Measurements from ENCODE around the gene HAND1.

The HAND1 gene

GRCh38 chr5:154505567-154505966, 27.5 kb upstream of the HAND1 start:
- DNase-seq = no peak

GRCh38 chr5:154503698-154504039, 25.6 kb upstream of the HAND1 start:
- DNase-seq = no peak

DNA sequence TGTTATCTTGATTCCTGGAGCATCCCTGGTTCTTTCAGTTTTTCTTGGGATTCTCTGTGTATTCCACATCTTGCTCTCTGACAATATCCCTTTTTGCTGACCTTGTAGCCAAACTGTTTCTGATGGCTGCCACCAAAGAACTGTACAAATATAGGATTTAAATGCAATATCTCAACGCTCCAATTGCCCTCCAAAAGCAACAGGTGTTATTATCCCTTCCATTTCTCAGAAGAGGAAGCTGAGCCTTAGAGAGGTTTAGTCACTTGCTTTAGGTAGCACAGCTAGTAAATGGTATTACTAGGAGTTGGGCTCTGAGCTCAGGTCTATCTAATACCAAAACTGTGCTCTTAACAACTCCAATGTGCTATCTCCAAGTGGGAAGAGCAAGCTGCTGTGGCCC, 24.2 kb upstream of the HAND1 start:
- no peak for DNase-seq

DNA sequence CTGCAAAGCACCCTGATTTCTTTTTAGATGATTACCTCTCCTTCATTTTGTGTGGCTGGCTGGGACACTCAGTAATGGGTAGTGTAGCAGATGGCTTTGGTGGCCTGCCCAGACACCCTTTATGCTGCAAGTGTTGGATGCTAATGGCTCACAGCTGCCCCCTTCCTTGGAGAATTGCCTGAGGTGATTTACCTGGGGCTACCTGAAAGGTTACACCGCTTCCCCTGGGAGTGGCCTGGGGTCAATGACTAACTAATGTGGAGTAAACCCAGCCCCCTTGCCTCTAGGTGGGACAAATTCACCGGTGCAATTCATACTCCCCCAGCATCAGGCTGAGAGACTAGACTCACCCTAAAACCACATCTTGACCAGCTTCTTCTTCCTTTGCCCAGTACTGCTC, 23.5 kb upstream of the HAND1 start:
- no peak for DNase-seq

- no peak for DNase-seq
These were observed 21.0 kb upstream of the HAND1 start for GRCh38 chr5:154498994-154499393.

DNA sequence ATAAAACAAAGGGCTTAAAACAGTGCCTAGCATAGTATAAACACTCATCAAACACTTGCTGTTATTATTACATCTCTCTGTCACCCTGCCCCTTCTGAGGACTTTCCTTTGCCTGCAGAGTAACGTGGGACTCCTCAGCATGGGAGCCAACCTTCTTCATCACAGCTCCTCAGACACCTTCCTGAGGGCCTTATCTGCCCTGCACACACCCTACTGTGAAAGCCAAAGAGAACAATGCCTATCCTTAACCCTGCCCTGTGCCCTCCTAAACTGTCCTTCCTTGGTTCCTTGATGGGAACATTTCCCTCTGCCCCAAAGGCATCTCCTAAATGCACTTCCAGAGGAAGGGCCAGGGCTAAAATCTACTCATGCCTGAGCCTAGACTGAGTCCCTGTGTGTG, 20.6 kb upstream of the HAND1 start:
- no peak for DNase-seq

DNA sequence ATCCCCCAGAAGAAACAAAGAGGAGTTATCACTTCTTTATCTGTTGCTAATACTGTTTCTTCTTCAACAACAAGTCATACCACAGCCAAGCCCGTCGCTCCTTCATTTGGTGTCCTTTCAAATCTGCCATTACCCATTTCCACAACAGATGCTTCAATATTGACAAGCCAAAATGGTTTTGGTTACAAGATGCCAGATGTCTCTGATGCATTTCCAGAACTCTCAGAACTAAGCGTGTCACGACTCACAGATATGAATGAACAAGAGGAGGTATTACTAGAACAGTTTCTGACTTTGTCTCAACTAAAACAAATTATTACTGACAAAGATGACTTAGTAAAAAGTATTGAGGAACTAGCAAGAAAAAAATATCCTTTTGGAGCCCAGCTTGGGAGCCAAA, 16.0 kb upstream of the HAND1 start:
- no peak for DNase-seq

GRCh38 chr5:154493274-154493673, 15.2 kb upstream of the HAND1 start:
- DNase-seq = no peak

GRCh38 chr5:154491941-154492340, 13.9 kb upstream of the HAND1 start:
- DNase-seq = no peak

DNA sequence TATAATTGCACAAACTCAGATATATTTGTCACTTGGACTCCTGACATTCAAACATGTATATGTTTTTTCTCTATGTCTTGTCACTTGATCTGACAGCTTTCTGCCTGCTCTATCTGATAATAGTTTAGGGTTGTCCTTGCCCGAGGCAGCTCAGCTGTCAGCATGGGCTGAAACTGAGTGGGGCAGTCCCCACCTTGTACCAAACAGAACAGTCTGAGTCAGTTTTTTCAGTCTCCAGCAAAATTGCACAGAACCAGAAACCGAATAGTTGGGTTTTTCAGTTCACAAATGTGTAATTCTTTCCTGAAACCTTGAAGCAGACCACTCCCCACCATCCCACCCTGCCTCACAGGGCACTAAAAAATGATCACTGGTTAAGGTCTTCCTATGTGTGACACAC, 9.5 kb upstream of the HAND1 start:
- no peak for DNase-seq

DNA sequence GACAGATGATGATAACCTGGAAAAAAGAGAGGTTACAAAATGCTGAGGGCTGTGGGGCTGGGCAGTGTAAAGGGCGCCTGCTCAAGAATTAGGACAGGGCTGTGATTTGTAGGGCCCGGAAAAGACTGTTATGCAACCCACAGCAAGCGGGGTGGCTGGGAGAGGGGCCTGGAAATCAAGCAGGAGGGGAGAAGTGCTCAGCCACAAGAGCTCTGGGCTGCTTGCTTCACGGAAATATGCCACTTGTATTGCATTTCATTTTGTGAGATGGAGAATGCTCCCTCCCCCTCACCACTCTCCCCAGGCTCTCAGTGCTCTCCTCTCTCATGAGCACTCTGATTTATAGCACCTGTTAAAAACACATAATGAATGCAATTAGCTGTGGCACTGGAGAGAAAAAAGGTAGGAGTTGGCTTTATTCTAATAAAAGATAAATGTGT, 8.4 kb upstream of the HAND1 start:
- no peak for DNase-seq

- DNase-seq = no peak
These were observed 7.9 kb upstream of the HAND1 start for GRCh38 chr5:154485850-154486426.

- DNase-seq = no peak
These were observed 7.1 kb upstream of the HAND1 start for GRCh38 chr5:154485096-154485491.

DNA sequence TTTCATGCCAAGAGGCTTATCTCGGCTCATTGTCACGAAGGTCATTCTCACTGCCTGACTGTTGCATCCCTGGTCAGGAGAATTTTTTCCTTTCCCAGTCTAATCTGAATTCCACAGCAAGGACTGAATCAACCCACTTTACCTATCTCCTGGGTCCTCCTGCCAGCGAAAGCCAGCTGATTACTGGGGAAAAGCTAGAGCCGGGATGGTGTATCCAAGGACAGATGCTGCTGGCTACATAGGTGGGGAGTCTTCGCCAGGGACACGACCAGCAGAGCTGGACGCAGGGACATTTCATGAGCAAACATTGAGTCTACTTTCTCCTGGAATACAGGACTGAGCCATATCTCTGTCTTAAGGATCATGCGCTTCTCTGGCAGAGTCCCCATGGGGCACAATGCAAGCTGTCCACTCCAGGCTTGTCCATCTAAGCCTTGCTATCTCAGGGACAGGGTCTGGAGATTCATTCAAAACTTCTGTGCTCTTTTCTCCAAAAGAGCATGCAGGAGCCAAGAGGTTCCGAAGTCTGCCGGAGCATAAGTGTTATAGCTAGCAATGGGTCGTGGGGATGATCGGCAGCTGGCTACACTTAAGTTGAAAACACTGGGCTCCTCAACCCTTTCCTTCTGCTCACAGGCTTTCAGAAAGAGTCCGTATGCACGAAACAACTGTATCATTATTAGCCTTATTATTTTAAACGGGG, 6.5 kb upstream of the HAND1 start:
- DNase-seq = no peak

- no peak for DNase-seq
These were observed 5.8 kb upstream of the HAND1 start for GRCh38 chr5:154483654-154484392.

DNA sequence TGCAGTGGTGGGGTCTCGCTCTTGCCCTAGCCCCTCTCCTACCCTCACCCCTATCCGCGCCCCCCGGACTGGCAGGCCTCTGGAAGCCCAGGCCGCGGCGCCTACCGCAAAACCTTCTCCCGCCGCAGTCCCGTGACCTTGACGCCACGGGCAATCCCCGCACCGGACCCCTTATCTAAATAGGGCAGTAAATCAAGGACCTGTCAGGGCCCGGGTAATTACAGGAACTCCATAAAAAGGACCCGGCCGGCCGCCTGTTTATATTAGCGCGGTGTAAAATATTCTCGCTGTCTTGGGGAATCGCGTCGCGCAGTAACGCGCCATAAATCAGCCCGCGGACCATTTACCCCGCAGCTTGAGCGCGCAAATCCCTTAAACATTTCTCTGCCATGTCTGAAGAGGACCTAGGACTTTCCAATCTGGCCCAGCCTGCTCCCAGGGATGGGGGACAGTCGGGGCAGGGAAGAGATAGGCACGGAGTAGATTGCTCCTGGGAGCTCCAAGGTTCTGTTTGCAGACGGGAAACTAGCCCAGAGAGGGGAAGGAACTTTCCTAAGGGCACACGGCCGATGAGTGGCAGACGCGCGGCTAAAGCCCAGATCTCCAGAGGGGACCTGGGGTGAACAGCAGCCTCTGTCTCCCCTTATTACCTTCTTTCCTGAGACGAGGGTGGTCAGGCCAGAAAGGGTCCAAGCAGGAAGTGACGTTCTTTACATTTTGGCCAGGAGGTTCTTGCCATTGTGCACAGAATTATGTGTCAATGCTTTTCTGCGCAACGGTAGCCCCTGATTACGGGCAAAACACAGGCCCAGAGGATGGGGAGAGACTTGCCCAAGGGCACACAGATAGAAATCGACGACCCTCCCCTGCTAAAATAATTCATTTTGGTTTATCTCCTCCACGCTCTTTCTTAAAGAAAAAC, 4.8 kb upstream of the HAND1 start:
- no peak for DNase-seq

- no peak for DNase-seq
These were observed 3.8 kb upstream of the HAND1 start for GRCh38 chr5:154481584-154482381.

GRCh38 chr5:154480847-154481246, 2.8 kb upstream of the HAND1 start:
- DNase-seq = no peak

- no peak for DNase-seq
These were observed 2.1 kb upstream of the HAND1 start for GRCh38 chr5:154479944-154480750.

DNA sequence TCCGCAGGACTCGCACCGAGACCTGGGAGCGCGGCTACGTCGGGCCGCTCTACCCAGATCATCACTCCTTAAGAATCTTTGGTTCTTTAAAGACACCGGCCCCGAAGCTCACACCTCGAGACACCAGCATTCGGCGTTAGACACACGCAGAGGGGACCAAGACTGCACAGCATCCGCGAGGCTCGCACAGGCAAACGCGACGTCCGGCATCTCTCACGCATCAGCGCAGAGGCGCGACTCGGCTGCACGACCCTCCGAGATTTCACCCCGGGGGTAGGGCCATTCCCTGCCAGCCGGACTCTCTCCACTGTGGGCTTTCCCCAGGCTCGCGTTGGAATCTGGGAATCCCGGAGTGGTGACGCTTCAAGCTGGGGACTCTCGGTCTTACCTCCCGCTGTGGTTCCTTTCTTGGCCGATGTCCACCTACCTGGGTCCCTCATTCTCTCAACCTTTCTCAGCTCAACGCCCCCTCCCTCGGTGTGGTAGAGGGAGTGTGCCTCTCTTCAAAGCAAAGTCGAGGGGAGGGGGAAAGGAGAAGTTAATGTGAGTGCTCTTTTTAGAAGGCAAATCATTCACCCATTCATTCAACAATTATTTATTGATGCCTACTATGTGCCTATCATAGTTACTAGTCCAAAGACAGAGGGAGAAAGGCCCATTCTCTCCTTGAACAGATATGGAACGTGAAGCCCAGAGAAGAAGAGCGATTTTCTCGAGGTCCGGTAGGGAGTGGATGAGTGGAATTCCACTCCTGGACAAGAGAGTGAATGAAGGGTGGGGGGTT, 1.3 kb upstream of the HAND1 start:
- DNase-seq = no peak
